A549 (cell line): ENCODE data around the gene NDUFB7. TPM values are rescaled to one million over a fixed set of nuclear protein-coding genes. Genes with fewer than 3 reads are reported as not detected.
"Not testable (repeated sequence)": the region's sequence is repeated elsewhere in the genome, so short reads cannot be mapped to it uniquely, and the experiment has no call there.

Source experiments
- ATAC-seq, 2 experiments: fragments of 200-7000 bp in 1 of 2; fragments of >200 bp in 1 of 2; cut with Nextera tagmentation in 1 of 2; cut with Tn5 transposase in 1 of 2; 3 replicates each; pipeline versions ENCODE4 v1.8.0 to v1.9.1; 2018 to 2020; ENCODE audit warnings: mild to moderate bottlenecking in 1 of 2, moderate library complexity in 1 of 2
- CTCF ChIA-PET: fragments of 300-600 bp; sonication (Branson Sonifier 250); formaldehyde crosslinking; extraction: SDS; loops from one replicate; lab custom pipeline; 2021; ENCODE audit warnings: antibody characterized with exemption, inconsistent platforms; lab: Yijun Ruan, JAX
- POLR2A ChIA-PET: fragments of 350-600 bp; formaldehyde crosslinking; extraction: SDS; loops from one replicate; lab custom pipeline; 2021; ENCODE audit warnings: antibody characterized with exemption, inconsistent platforms; lab: Yijun Ruan, JAX
- DNase-seq, 2 experiments: peaks; one replicate each; pipeline versions ENCODE4 v3.0.0 to v3.0.0-alpha.2; 2011 to 2016; ENCODE audit warnings: low read depth in 1 of 2, low spot score in 1 of 2
- FAIRE-seq: peaks from 2 replicates; lab custom pipeline; 2011; peaks lifted over from hg19 to GRCh38; lab: Jason Lieb, UNC
- H3K27ac ChIP-seq, 2 experiments: fragments of >200 bp; sonication (Bioruptor Twin); formaldehyde crosslinking; 3 replicates each; pipeline ENCODE4 v1.5.1; 2016 to 2017
- H3K4me1 ChIP-seq: fragments of >200 bp; sonication (Bioruptor Twin); formaldehyde crosslinking; 3 replicates; pipeline ENCODE4 v1.6.1; 2016
- H3K4me2 ChIP-seq: fragments of >200 bp; sonication (Bioruptor Twin); formaldehyde crosslinking; 3 replicates; pipeline ENCODE4 v1.6.1; 2016
- H3K4me3 ChIP-seq: fragments of >200 bp; sonication (Bioruptor Twin); formaldehyde crosslinking; 3 replicates; pipeline ENCODE4 v1.5.1; 2016
- H3K9me3 ChIP-seq: fragments of >200 bp; sonication (Bioruptor Twin); formaldehyde crosslinking; 3 replicates; pipeline ENCODE4 v1.6.1; 2016
- CEBPB ChIP-seq, 2 experiments: fragments of >200 bp in 1 of 2; sonication (Bioruptor Twin) in 1 of 2; formaldehyde crosslinking in 1 of 2; IDR thresholded peaks; 2 replicates each; pipeline ENCODE4 v1.6.1; 2012 to 2016
- ESRRA ChIP-seq: fragments of 150-350 bp; IDR thresholded peaks from 2 replicates; pipeline ENCODE4 v1.6.1; 2014; ENCODE audit warnings: mild to moderate bottlenecking, low read length, borderline replicate concordance
- FOSL2 ChIP-seq, 2 experiments: fragments of 450-650 bp in 1 of 2; fragments of >200 bp in 1 of 2; sonication (Bioruptor Twin) in 1 of 2; formaldehyde crosslinking; IDR thresholded peaks; 2 replicates each; pipeline versions ENCODE4 v1.5.0 to v1.6.1; 2016 to 2020; ENCODE audit warnings: mild to moderate bottlenecking in 1 of 2, moderate library complexity in 1 of 2
- GATA3 ChIP-seq: IDR thresholded peaks from 2 replicates; pipeline ENCODE4 v1.6.1; 2012; ENCODE audit warnings: borderline replicate concordance
- MYC ChIP-seq: IDR thresholded peaks from 2 replicates; pipeline ENCODE4 v1.6.1; 2012; ENCODE audit warnings: mild to moderate bottlenecking, inconsistent platforms, low read length, improper control_type of control experiment, borderline replicate concordance
- PHF8 ChIP-seq: fragments of 200-600 bp; sonication (generic); IDR thresholded peaks from 2 replicates; pipeline ENCODE4 v1.6.1; 2016; ENCODE audit warnings: low read depth, mild to moderate bottlenecking, antibody characterized with exemption, moderate library complexity, borderline replicate concordance
- POLR2AphosphoS2 ChIP-seq: conservative IDR thresholded peaks from 2 replicates; pipeline ENCODE4 v1.6.1; 2012; ENCODE audit warnings: low read length, improper control_type of control experiment, inconsistent platforms
- RAD21 ChIP-seq, 2 experiments: fragments of >200 bp in 1 of 2; sonication (Bioruptor Twin) in 1 of 2; formaldehyde crosslinking in 1 of 2; IDR thresholded peaks in 1 of 2; conservative IDR thresholded peaks in 1 of 2; 2 replicates in 1 of 2; 3 replicates in 1 of 2; pipeline ENCODE4 v1.6.1; 2012 to 2018; ENCODE audit warnings: inconsistent platforms in 1 of 2
- WGBS: methylation state at CpG from one replicate; pipeline ENCODE4 v1.1.6; 2017; ENCODE audit errors: missing lambda C conversion rate; 5-methylcytosine and 5-hydroxymethylcytosine counted together
- polyA plus RNA-seq, 4 experiments: library from polyadenylated mRNA; depleted of rRNA in 3 of 4; stranded (reverse); fragments of >200 nt; fragmentation: RNase III in 1 of 4; extraction: RNeasy Plus Mini Kit Qiagen cat#74134 plus additional on column Dnase treatment in 1 of 4; gene quantifications; 2 replicates in 3 of 4; 3 replicates in 1 of 4; pipeline ENCODE4 v1.2.3, GENCODE V29; 2011 to 2017
- TF ChIP-seq, protein P1 (sequence below): fragments of 450-650 bp; IDR thresholded peaks from 2 replicates; pipeline ENCODE4 v1.6.1; 2014; ENCODE audit warnings: antibody characterized with exemption
- TF ChIP-seq, protein P2 (sequence below): fragments of 250-450 bp; sonication (Bioruptor Pico); IDR thresholded peaks from 2 replicates; pipeline ENCODE4 v1.5.0; 2020; ENCODE audit warnings: low read depth, mild to moderate bottlenecking, moderate library complexity

NDUFB7 gene
- polyA plus RNA-seq, 2 of the 4 experiments (the other 2 are of a cell fraction) = 82.3 to 158 TPM

DNA sequence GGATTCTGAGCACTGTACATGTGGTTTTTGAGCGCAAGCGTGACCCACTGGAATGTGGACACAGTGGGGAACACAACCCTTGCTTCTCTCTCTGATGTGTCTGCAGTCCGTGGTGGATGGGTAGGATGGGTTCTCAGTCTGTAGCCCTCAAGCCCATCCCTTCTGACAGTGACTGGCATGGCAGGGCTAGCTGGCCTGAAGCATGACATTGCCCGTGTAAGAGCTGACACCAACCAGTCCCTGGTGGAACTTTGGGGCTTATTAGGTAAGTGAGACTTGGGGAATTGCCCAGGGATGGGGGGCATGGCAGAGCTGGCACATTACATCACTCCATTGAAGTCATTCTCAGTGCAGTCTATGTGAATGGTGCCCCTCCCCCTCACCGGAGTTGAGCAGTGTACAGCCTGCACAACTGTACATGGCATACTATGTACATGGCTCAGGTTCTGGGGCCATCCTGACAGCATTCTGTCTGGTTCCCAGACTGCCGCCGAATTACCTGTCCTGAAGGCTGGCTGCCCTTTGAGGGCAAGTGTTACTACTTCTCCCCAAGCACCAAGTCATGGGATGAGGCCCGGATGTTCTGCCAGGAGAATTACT lies 27.8 kb upstream of the NDUFB7 start:
- Histone ChIP-seq H3K4me2 (no peak overlapping the region), H3K27ac (no peak overlapping the region), H3K4me1 (no peaks in the 10 kb centered on the region)
- CTCF ChIA-PET = no interaction called here
- 33% methylated on average over 8 of the region's 8 CpGs for WGBS
- no peak for ATAC-seq
- TF ChIP-seq, protein P1, sequence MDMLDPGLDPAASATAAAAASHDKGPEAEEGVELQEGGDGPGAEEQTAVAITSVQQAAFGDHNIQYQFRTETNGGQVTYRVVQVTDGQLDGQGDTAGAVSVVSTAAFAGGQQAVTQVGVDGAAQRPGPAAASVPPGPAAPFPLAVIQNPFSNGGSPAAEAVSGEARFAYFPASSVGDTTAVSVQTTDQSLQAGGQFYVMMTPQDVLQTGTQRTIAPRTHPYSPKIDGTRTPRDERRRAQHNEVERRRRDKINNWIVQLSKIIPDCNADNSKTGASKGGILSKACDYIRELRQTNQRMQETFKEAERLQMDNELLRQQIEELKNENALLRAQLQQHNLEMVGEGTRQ = no peak
- TF ChIP-seq, all 56 proteins: peak for 0
- H3K9me3 ChIP-seq = no peaks in the 10 kb centered on the region
- DNase-seq (no peak), FAIRE-seq (no peak)
- POLR2A ChIA-PET = no interaction called here
- H3K4me3 ChIP-seq = no peak overlapping the region

DNA sequence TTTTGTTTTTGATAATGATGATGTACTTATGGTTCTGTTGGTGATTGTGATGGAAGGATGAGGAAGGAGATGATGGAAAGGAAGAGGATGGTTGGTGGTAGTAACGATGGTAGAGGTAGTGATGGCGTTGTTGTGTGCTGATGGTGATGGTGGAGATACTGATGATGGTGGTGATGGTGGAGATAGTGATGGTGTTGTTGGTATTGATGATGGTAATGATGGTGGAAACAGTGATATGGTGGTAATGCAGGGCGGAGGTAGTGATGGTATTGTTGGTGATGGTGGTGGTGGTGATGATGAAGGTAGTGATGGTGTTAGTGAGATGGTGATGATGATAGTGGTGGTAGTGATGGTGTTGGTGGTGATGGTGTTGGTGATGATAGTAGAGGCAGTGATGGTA lies 23.7 kb upstream of the NDUFB7 start:
- ChIA-PET POLR2A (no interaction called here), CTCF (no interaction called here)
- H3K4me3 ChIP-seq = no peak overlapping the region
- WGBS = 2% methylated on average over 3 of the region's 3 CpGs
- H3K27ac ChIP-seq = no peak overlapping the region
- no peak overlapping the region for H3K4me2 ChIP-seq
- TF ChIP-seq, protein P2, sequence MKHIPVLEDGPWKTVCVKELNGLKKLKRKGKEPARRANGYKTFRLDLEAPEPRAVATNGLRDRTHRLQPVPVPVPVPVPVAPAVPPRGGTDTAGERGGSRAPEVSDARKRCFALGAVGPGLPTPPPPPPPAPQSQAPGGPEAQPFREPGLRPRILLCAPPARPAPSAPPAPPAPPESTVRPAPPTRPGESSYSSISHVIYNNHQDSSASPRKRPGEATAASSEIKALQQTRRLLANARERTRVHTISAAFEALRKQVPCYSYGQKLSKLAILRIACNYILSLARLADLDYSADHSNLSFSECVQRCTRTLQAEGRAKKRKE (CRISPR knock-in tag) = no peak
- TF ChIP-seq CEBPB (IDR thresholded peaks at IDR 0.05) (no peak), RAD21 (conservative IDR thresholded peaks at IDR 0.05 in 1 of 2, IDR thresholded peaks at IDR 0.05 in 1 of 2) (no peak), ESRRA (no peak), POLR2AphosphoS2 (no peak), MYC (no peak), PHF8 (no peak), GATA3 (no peak)
- H3K4me1 ChIP-seq = no peaks in the 10 kb centered on the region
- ATAC-seq = no peak
- DNase-seq = no peak
- no peaks in the 10 kb centered on the region for H3K9me3 ChIP-seq
- FAIRE-seq = no peak

DNA sequence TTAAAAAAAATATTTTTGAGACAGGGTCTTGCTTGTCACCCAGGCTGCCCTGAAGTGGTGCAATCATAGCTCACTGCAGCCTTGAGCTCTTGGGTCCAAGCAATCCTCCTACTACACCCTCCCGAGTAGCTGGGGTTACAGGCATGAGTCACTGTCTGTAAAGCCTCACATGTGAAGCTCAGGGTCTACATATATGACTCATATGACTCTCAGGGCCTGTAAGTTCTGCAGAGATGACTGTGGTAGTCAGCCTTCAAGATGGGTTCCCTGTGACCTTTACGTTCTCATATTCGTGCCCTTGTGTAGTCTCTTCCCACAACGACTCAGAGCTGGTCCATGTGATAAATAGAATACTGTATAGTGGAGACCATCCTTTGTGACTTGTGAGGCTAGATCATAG lies 17.6 kb upstream of the NDUFB7 start:
- WGBS = 33% methylated on average over 1 of the region's 4 CpGs
- H3K9me3 ChIP-seq, FAIRE-seq, DNase-seq, H3K27ac ChIP-seq, ATAC-seq, CTCF ChIA-PET, POLR2A ChIA-PET, H3K4me2 ChIP-seq, H3K4me1 ChIP-seq, H3K4me3 ChIP-seq: not testable (repeated sequence)

DNA sequence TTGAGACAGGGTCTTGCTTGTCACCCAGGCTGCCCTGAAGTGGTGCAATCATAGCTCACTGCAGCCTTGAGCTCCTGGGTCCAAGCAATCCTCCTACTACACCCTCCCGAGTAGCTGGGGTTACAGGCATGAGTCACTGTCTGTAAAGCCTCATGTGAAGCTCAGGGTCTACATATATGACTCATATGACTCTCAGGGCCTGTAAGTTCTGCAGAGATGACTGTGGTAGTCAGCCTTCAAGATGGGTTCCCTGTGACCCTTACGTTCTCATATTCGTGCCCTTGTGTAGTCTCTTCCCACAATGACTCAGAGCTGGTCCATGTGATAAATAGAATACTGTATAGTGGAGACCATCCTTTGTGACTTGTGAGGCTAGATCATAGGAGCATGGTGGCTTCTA lies 13.3 kb upstream of the NDUFB7 start:
- DNase-seq, CTCF ChIA-PET: not testable (repeated sequence)

DNA sequence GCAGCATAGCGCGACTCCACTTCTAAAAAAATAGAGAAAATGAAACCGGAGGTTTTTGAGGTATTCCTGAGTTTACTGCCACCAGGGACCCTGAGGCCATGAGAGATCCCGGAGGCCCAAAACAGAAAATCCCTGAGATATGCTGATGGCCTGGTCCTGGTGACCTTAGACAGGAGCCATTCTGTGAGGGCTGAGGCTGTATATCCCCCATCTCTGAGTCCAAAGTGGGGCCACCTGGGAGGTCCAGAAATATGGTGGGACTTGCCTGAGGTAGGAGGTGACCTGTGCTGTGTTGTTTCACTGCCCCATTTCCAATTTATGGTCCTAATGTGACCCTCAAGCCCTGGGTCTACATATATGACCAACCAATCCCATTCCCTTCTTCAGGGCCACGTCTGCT lies 12.5 kb upstream of the NDUFB7 start:
- H3K4me2 ChIP-seq, POLR2A ChIA-PET, H3K27ac ChIP-seq, FAIRE-seq, CTCF ChIA-PET, H3K9me3 ChIP-seq, H3K4me1 ChIP-seq, H3K4me3 ChIP-seq, ATAC-seq, DNase-seq: not testable (repeated sequence)
- 68% methylated on average over 5 of the region's 5 CpGs for WGBS

More for the DNA sequence above, 13.3 kb upstream of the NDUFB7 start:
- POLR2A ChIA-PET = interaction anchor here (0.5 kb wide), 1 partner anchor 91 kb away, joined by 4 read pairs; no protein-coding TSS in a partner anchor
- 5% methylated on average over 3 of the region's 3 CpGs for WGBS
- H3K27ac ChIP-seq; H3K4me3 ChIP-seq; H3K4me1 ChIP-seq; H3K9me3 ChIP-seq; H3K4me2 ChIP-seq; FAIRE-seq; TF ChIP-seq FOSL2 (IDR thresholded peaks at IDR 0.05): not testable (repeated sequence)
- TF ChIP-seq FOSL2 (CRISPR knock-in tag; IDR thresholded peaks at IDR 0.05) = peak; percentile 20; the same call in 1 of the 2 replicates
- ATAC-seq = peak; percentile 53 to 68; a peak in 2 of 6 replicates
